Measurements from ENCODE around the gene ZEB1. TPM values are rescaled to one million over a fixed set of nuclear protein-coding genes. Genes with fewer than 3 reads are reported as not detected.
"Not testable (repeated sequence)": the region's sequence is repeated elsewhere in the genome, so short reads cannot be mapped to it uniquely, and the experiment has no call there.

ZEB1 gene
- total and polyA plus RNA-seq, 2 donors (not counting 1 experiment from before 2014, with no cell fraction given), result 73.7 to 221 TPM

GRCh38 chr10:31422634-31423033, 103.6 kb downstream of the ZEB1 start:
- Histone ChIP-seq H3K4me2 (ENCODE audit: extremely low read depth, insufficient read depth, low read length) (no peak overlapping the region), H3K9me3 (ENCODE audit: control insufficient read depth, insufficient read depth, low read depth, low read length) (no peaks in the 10 kb centered on the region), H3K36me3 (ENCODE audit: control insufficient read depth, insufficient read depth, low read length) (no peaks in the 10 kb centered on the region), H4K20me1 (ENCODE audit: control insufficient read depth, extremely low read depth, insufficient read depth, low read length) (no peaks in the 10 kb centered on the region), H3K27me3 (ENCODE audit: control insufficient read depth, insufficient read depth, low read length) (no peaks in the 10 kb centered on the region), H3K27ac (ENCODE audit: insufficient read depth, low read length) (no peak overlapping the region), H3K9ac (ENCODE audit: insufficient read depth, low read length) (no peak overlapping the region), H2AFZ (ENCODE audit: low read length) (no peak overlapping the region), H3K79me2 (ENCODE audit: control insufficient read depth, insufficient read depth, low read length) (peaks cover 92% of the 10 kb centered on the region), H3K4me1 (ENCODE audit: control insufficient read depth, extremely low read depth, insufficient read depth, low read length) (no peaks in the 10 kb centered on the region), H3K4me3 (replicated peaks in 1 of 4; ENCODE audit: control extremely low read depth in 1 of 4, insufficient read depth in 1 of 4, low read depth in 3 of 4, low read length in 4 of 4) (no peak overlapping the region)
- DNase-seq (ENCODE audit: low read depth in 2 of 2), result no peak
- TF ChIP-seq EZH2 (IDR thresholded peaks at IDR 0.05; ENCODE audit: low read length, missing control alignments) (no peak), CTCF (conservative IDR thresholded peaks at IDR 0.05 in 1 of 2, IDR thresholded peaks at IDR 0.05 in 1 of 2; ENCODE audit: low read depth in 1 of 2, low read length in 2 of 2) (no peak)

GRCh38 chr10:31424473-31424872, 105.5 kb downstream of the ZEB1 start:
- TF ChIP-seq CTCF (conservative IDR thresholded peaks at IDR 0.05 in 1 of 2, IDR thresholded peaks at IDR 0.05 in 1 of 2; ENCODE audit: low read depth in 1 of 2, low read length in 2 of 2) (no peak), EZH2 (IDR thresholded peaks at IDR 0.05; ENCODE audit: low read length, missing control alignments) (no peak)
- Histone ChIP-seq H3K4me1 (ENCODE audit: control insufficient read depth, extremely low read depth, insufficient read depth, low read length) (no peaks in the 10 kb centered on the region), H3K9me3 (ENCODE audit: control insufficient read depth, insufficient read depth, low read depth, low read length) (no peaks in the 10 kb centered on the region), H3K9ac (ENCODE audit: insufficient read depth, low read length) (no peak overlapping the region), H3K27ac (ENCODE audit: insufficient read depth, low read length) (no peak overlapping the region), H2AFZ (ENCODE audit: low read length) (no peak overlapping the region), H3K36me3 (ENCODE audit: control insufficient read depth, insufficient read depth, low read length) (no peaks in the 10 kb centered on the region), H3K27me3 (ENCODE audit: control insufficient read depth, insufficient read depth, low read length) (no peaks in the 10 kb centered on the region), H3K4me3 (replicated peaks in 1 of 4; ENCODE audit: control extremely low read depth in 1 of 4, insufficient read depth in 1 of 4, low read depth in 3 of 4, low read length in 4 of 4) (no peak overlapping the region), H3K79me2 (ENCODE audit: control insufficient read depth, insufficient read depth, low read length) (peaks cover 94% of the 10 kb centered on the region), H4K20me1 (ENCODE audit: control insufficient read depth, extremely low read depth, insufficient read depth, low read length) (no peaks in the 10 kb centered on the region), H3K4me2 (ENCODE audit: extremely low read depth, insufficient read depth, low read length) (no peak overlapping the region)
- DNase-seq (ENCODE audit: low read depth in 2 of 2), result no peak

- peak overlapping the region in 1 of 4 experiments; percentile 22 for H3K4me3 ChIP-seq (replicated peaks in 1 of 4; ENCODE audit: control extremely low read depth in 1 of 4, insufficient read depth in 1 of 4, low read depth in 3 of 4, low read length in 4 of 4)
- H3K27me3 ChIP-seq (ENCODE audit: control insufficient read depth, insufficient read depth, low read length), result no peaks in the 10 kb centered on the region
- H3K79me2 ChIP-seq (ENCODE audit: control insufficient read depth, insufficient read depth, low read length), result peaks cover 90% of the 10 kb centered on the region
- H3K9me3 ChIP-seq (ENCODE audit: control insufficient read depth, insufficient read depth, low read depth, low read length), result no peaks in the 10 kb centered on the region
- peak overlapping the region; percentile 51 for H3K4me2 ChIP-seq (ENCODE audit: extremely low read depth, insufficient read depth, low read length)
- DNase-seq (ENCODE audit: low read depth in 2 of 2), result peak; percentile 85 to 93
- no peaks in the 10 kb centered on the region for H4K20me1 ChIP-seq (ENCODE audit: control insufficient read depth, extremely low read depth, insufficient read depth, low read length)
- peak overlapping the region; percentile 3 for H3K27ac ChIP-seq (ENCODE audit: insufficient read depth, low read length)
- no peak for TF ChIP-seq CTCF (conservative IDR thresholded peaks at IDR 0.05 in 1 of 2, IDR thresholded peaks at IDR 0.05 in 1 of 2; ENCODE audit: low read depth in 1 of 2, low read length in 2 of 2)
- no peak for TF ChIP-seq EZH2 (IDR thresholded peaks at IDR 0.05; ENCODE audit: low read length, missing control alignments)
- no peaks in the 10 kb centered on the region for H3K4me1 ChIP-seq (ENCODE audit: control insufficient read depth, extremely low read depth, insufficient read depth, low read length)
- no peak overlapping the region for H2AFZ ChIP-seq (ENCODE audit: low read length)
- H3K36me3 ChIP-seq (ENCODE audit: control insufficient read depth, insufficient read depth, low read length), result no peaks in the 10 kb centered on the region
- H3K9ac ChIP-seq (ENCODE audit: insufficient read depth, low read length), result no peak overlapping the region
Observed at GRCh38 chr10:31426401-31426800, 107.4 kb downstream of the ZEB1 start.

- H2AFZ ChIP-seq (ENCODE audit: low read length); H3K4me3 ChIP-seq (replicated peaks in 1 of 4; ENCODE audit: control extremely low read depth in 1 of 4, insufficient read depth in 1 of 4, low read depth in 3 of 4, low read length in 4 of 4); H3K27me3 ChIP-seq (ENCODE audit: control insufficient read depth, insufficient read depth, low read length); H3K27ac ChIP-seq (ENCODE audit: insufficient read depth, low read length); H3K9ac ChIP-seq (ENCODE audit: insufficient read depth, low read length); H3K4me2 ChIP-seq (ENCODE audit: extremely low read depth, insufficient read depth, low read length); H3K4me1 ChIP-seq (ENCODE audit: control insufficient read depth, extremely low read depth, insufficient read depth, low read length); H3K9me3 ChIP-seq (ENCODE audit: control insufficient read depth, insufficient read depth, low read depth, low read length); H4K20me1 ChIP-seq (ENCODE audit: control insufficient read depth, extremely low read depth, insufficient read depth, low read length); H3K36me3 ChIP-seq (ENCODE audit: control insufficient read depth, insufficient read depth, low read length): not testable (repeated sequence)
- peak in 1 of 2 donors; percentile 43 for DNase-seq (ENCODE audit: low read depth in 2 of 2)
- peaks cover 90% of the 10 kb centered on the region for H3K79me2 ChIP-seq (ENCODE audit: control insufficient read depth, insufficient read depth, low read length)
Observed at GRCh38 chr10:31427334-31427733, 108.3 kb downstream of the ZEB1 start.

- H3K4me2 ChIP-seq (ENCODE audit: extremely low read depth, insufficient read depth, low read length); H3K36me3 ChIP-seq (ENCODE audit: control insufficient read depth, insufficient read depth, low read length); H2AFZ ChIP-seq (ENCODE audit: low read length); DNase-seq (ENCODE audit: low read depth in 2 of 2); H3K4me1 ChIP-seq (ENCODE audit: control insufficient read depth, extremely low read depth, insufficient read depth, low read length); H3K9me3 ChIP-seq (ENCODE audit: control insufficient read depth, insufficient read depth, low read depth, low read length); H3K27me3 ChIP-seq (ENCODE audit: control insufficient read depth, insufficient read depth, low read length); H3K27ac ChIP-seq (ENCODE audit: insufficient read depth, low read length); H3K4me3 ChIP-seq (replicated peaks in 1 of 4; ENCODE audit: control extremely low read depth in 1 of 4, insufficient read depth in 1 of 4, low read depth in 3 of 4, low read length in 4 of 4); H3K9ac ChIP-seq (ENCODE audit: insufficient read depth, low read length); H4K20me1 ChIP-seq (ENCODE audit: control insufficient read depth, extremely low read depth, insufficient read depth, low read length): not testable (repeated sequence)
- peaks cover 89% of the 10 kb centered on the region for H3K79me2 ChIP-seq (ENCODE audit: control insufficient read depth, insufficient read depth, low read length)
Observed at GRCh38 chr10:31428499-31428898, 109.5 kb downstream of the ZEB1 start.

Measured in fibroblast of lung (primary cell).